ENCODE measurements around the gene MYT1.
"Not testable (repeated sequence)": the region's sequence is repeated elsewhere in the genome, so short reads cannot be mapped to it uniquely, and the experiment has no call there.

GRCh38 chr20:64286447-64287263 is 122.4 kb downstream of the MYT1 start:
- TF ChIP-seq CTCF (conservative IDR thresholded peaks at IDR 0.05 in 1 of 2, IDR thresholded peaks at IDR 0.05 in 1 of 2; ENCODE audit: extremely low read depth in 1 of 2, insufficient read depth in 1 of 2, low read depth in 1 of 2, low read length in 2 of 2); EZH2 (IDR thresholded peaks at IDR 0.05; ENCODE audit: borderline replicate concordance, low read length): not testable (repeated sequence)
